HEK293T (cell line): ENCODE measurements around the gene CYP1B1.

Source experiments
- ARNT ChIP-seq: fragments of 450-650 bp; IDR thresholded peaks from 2 replicates; pipeline ENCODE4 v1.6.1; 2017; ENCODE audit warnings: mild to moderate bottlenecking
- BHLHE40 ChIP-seq: fragments of 450-650 bp; IDR thresholded peaks from 2 replicates; pipeline ENCODE4 v1.6.1; 2016; ENCODE audit warnings: mild to moderate bottlenecking, moderate library complexity, borderline replicate concordance
- FOXA1 ChIP-seq: fragments of 450-650 bp; IDR thresholded peaks from 2 replicates; pipeline ENCODE4 v1.6.1; 2016; ENCODE audit warnings: mild to moderate bottlenecking
- FOXK2 ChIP-seq: fragments of 450-650 bp; IDR thresholded peaks from 2 replicates; pipeline ENCODE4 v1.6.1; 2016; ENCODE audit warnings: mild to moderate bottlenecking
- FOXM1 ChIP-seq: fragments of 450-650 bp; IDR thresholded peaks from 2 replicates; pipeline ENCODE4 v1.6.1; 2017; ENCODE audit warnings: mild to moderate bottlenecking, borderline replicate concordance
- NFRKB ChIP-seq: fragments of 450-650 bp; IDR thresholded peaks from 2 replicates; pipeline ENCODE4 v1.6.1; 2016; ENCODE audit warnings: mild to moderate bottlenecking, moderate library complexity
- PKNOX1 ChIP-seq: fragments of 450-650 bp; IDR thresholded peaks from 2 replicates; pipeline ENCODE4 v1.6.1; 2016
- SP1 ChIP-seq: fragments of 450-650 bp; IDR thresholded peaks from 2 replicates; pipeline ENCODE4 v1.6.1; 2017
- SUZ12 ChIP-seq: fragments of 450-650 bp; IDR thresholded peaks from 2 replicates; pipeline ENCODE4 v1.6.1; 2016; ENCODE audit warnings: mild to moderate bottlenecking
- ZNF384 ChIP-seq: fragments of 450-650 bp; IDR thresholded peaks from 2 replicates; pipeline ENCODE4 v1.6.1; 2016

DNA sequence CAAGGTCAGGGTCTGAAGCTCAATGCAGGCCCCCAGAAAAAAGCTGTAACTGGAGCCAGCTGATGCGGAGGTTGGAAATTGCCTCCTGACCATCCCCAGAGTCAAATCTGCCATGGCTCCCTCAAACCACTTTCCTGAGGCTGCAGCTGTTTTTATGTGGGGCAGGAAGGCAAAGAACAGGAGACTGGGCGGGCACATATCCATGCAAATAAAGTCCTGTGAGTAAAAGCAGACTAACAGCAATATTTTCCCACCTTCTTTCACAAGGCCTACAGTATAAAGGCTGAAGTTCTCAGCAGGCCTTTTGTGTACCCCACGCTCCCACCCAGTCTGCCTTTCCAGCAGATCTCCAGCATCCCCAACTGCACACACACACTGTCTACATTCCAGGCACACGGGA is 47.1 kb downstream of the CYP1B1 start:
- TF ChIP-seq SP1: no peak
- no peak for TF ChIP-seq PKNOX1
- TF ChIP-seq FOXM1: no peak
- no peak for TF ChIP-seq NFRKB
- TF ChIP-seq ARNT: no peak
- TF ChIP-seq FOXK2: no peak
- no peak for TF ChIP-seq BHLHE40
- no peak for TF ChIP-seq ZNF384
- TF ChIP-seq FOXA1: no peak
- TF ChIP-seq SUZ12: no peak
